Hindlimb muscle (tissue), 1 donor: ENCODE measurements around the gene WDFY4. TPM values are rescaled to one million over a fixed set of nuclear protein-coding genes. Genes with fewer than 3 reads are reported as not detected.

Experiments
- DNase-seq: peaks from one replicate; pipeline ENCODE4 v3.0.0-alpha.2; 2013
- polyA plus RNA-seq: library from polyadenylated mRNA; unstranded; fragments of 120-200 nt; gene quantifications from one replicate; pipeline ENCODE4 v1.2.1, GENCODE V29; 2013; ENCODE audit not compliant: insufficient read length

WDFY4 gene
- polyA plus RNA-seq, 1 donor, result 3.9 TPM

DNA sequence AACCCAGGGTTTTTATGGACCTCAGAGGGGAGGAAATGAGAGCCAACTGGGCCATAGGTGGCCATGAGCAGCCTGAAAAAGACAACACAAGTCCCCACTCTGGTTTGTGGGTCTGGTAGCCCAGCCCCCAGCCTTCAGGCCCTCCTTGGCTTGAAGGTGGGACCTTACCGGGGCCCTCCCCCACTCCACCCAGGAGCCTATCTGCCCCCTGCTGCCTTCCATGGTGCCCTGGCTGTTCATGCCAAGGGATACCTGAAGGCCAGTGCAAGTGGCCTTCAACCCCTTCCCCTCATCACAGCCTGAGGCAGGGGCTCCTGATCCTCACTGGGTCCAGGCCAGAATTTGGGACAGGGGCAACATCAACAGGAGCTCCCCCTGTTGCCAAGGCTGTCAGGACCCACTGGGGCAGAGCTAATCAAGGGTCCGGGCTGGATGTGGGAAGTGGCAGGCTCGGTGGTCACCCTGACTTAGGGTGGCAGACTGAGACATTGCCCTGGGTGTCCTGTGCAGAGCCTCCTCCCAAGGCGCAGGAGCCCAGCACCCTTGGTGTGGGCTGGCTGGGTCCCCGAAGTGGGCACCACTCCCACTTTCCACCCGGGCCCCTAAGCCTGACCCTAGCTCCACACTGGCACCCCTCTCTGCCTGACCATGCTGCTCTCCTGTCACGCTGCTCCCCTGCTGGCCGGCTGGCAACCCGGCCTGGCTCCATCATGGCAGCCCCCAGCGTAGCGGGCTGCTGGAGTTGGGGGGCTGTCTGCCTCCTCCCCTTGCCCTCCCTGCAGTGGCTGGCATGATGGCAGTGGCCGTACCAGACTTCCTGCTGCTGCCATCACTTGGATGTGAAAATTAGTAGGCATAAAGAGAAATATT lies 6.4 kb downstream of the WDFY4 start:
- DNase-seq, result no peak

GRCh38 chr10:48691812-48692528 lies 7.3 kb downstream of the WDFY4 start:
- DNase-seq, result no peak

- no peak for DNase-seq
Observed at GRCh38 chr10:48692748-48693147, 8.1 kb downstream of the WDFY4 start.

DNA sequence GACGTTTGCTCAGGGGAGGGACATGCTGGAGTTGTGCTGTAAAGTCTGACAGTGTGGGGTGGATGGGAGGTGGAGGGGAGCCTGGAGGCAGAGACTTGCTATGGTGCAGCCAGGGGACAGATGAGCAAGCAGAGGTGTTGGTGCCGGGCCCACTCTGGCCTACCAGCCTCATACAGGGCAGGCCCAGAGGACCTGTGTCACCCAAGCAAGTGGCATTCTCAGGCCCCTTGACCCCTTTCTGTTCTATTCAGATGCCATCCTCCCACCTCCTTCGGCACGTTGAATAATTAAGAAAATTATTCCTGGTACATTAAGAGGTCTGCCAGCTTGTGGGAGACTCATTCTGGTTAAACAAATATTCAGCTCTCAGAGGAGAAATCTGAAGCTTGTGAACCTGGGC lies 8.5 kb downstream of the WDFY4 start:
- DNase-seq, result no peak

DNA sequence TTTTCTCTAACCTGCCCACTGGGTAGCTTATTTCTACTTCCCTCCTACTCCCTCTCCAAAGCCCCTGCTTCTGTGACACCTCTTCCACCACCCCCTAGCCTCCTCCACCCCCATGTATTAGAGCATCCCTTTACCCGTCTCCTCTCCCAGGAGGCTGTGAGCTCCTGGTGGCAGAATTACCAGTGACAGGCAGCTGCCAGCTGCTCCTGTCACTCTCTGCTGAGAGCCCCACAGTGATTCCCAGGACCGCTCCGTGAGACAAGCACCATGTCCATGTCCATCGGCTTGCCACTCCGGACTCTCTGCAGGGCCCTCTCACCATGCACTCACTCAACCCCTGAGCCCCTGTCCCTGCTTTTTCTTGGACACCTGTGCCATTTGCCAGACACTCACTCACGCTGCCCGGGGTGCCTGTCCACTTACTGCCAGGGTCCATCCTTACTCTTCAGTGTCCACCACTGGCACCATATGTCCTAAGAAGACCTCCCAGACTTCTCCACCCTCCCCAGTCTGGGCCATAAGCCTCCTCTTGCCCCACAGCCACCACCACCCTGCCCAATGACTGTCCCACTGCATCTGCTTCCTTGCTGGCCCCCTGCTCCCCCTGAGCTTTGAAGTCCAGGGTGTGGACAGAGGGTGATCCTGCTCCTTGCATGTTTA lies 9.8 kb downstream of the WDFY4 start:
- DNase-seq, result no peak

DNA sequence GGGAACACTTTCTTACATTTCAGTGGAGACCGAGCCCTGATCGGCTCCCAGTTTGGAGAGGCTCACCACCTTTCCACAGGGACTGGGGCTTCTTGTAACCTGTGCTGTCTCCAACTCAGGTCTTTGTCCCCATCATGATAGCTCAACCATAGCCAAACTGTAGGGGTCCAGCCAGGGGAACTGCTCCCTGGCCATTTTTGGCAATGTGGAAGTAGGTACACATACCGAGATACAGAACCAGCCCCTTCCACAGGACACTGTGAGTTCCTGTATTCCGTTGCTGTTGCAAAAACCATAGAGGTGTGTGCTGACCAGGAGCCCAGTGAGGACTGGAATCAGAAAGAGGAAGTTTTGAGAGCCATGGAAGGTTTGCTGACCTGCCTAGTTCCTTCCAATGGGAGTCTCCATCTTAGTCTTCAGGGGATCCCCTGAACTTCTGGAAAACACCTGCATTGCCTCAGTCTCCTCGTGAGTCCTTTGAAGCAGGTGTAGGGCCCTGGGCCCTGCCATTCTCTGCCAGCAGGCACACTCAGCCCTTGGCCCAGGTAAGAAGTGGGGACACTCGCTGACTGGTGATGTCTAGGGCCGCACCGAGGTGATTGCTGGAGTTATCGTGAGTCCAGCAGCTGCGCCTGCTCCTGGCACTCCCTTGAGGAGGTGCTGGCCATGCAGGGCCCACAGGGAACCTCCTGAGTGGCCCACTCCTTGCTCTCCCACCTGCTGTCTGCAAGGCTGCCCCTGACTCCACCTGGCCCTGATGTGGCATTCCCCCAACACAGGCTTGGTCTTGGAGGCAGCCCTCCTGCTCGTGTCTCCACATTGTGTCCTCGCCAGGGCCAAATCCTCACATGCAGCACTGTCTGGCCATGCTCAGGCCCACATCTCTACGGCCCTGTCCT lies 11.2 kb downstream of the WDFY4 start:
- DNase-seq, result no peak

GRCh38 chr10:48696535-48696873 lies 11.8 kb downstream of the WDFY4 start:
- no peak for DNase-seq

- no peak for DNase-seq
Observed at GRCh38 chr10:48697091-48697490, 12.4 kb downstream of the WDFY4 start.

DNA sequence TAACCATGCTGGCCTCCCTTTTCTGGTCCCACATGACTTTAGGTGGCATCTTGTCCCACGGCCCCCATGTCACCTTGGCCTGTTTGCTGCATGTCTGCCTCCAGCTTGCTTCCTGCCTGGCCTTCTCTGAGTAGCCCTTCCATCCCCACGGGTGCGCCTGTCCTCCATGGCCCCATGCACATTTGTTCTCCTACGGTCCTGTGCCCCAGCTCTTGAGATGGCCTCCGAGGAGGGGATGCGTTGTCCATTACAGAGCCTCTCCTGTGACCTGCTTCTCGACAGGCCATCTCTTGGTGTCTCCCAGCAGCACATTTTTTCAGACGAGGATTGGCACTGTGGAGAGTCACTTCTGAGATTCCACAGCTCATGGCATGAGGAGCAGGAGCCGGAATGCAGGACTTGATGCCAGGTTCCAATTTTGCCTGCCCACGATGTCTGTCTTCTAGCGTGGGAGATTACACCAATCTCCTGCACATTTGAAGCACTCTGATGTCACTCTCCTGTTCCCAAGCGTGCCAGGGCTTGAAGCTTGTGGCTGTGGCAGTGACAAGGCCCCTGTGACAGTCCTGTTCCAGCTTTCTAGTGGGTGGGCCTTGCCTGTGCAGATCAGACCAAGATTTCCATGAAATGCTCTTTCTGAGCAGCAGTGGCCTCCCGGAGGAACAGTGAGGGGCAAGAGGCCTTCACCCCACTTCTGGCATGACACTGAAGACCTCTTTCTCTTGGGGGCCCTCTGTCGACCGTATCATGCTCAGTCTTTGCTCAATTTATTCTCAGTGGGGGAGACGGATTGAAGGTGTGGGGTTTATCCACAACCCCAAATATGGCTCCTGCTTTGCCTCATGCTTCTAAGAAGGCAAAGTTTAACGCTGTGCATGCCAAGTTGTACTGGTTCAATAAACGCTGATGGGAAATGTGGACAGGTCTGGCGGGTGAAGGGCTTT lies 13.4 kb downstream of the WDFY4 start:
- no peak for DNase-seq

DNA sequence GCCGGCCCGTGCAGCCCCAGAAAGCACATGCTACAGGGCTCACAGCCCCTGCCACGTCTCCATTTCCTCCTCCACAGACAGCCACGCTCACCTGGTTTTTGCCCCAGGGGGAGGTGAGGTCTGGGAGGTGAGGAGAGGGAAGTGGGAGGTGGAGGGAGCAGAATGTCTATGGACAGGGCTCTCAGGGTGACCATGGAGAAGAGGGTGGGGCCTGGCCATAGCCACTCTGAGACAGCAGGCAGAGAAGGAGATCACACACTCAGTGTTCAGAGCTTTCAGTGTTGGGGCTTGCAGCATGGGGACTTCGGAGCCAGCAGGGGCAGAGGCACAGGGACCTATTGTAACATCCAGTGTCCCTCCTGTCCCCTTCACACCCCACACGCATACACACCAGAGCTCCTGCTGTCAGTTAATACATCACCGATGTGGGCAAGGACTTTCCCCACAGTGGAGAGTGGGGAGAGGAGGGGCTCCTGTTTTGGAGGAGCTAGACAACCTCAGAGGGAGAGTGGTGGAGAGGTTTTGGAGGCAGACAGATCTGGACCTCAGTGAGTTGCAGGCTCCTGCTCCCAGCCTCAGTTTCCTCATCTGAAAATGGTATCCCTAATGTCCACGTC lies 14.4 kb downstream of the WDFY4 start:
- DNase-seq, result no peak

DNA sequence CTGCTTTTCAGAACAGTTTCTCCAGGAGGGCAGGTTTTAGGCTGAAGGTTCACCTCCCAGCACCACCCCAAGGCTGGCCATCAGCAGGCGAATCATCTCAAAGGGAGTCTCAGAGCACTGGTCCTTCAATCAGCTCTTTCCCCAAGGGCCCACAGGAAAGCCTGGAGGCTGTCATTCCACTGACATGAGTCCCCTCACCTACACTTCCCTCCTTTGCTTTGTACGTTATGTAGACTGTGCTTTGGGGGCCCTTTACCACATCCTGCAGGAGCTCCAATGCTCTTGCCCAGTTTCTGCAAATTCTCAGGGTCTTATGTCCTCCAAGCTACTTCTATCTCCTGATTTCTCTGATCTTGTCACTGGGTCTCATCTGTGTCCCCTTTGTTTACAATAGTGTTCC lies 15.4 kb downstream of the WDFY4 start:
- no peak for DNase-seq

GRCh38 chr10:48700493-48700892 lies 15.8 kb downstream of the WDFY4 start:
- no peak for DNase-seq

DNA sequence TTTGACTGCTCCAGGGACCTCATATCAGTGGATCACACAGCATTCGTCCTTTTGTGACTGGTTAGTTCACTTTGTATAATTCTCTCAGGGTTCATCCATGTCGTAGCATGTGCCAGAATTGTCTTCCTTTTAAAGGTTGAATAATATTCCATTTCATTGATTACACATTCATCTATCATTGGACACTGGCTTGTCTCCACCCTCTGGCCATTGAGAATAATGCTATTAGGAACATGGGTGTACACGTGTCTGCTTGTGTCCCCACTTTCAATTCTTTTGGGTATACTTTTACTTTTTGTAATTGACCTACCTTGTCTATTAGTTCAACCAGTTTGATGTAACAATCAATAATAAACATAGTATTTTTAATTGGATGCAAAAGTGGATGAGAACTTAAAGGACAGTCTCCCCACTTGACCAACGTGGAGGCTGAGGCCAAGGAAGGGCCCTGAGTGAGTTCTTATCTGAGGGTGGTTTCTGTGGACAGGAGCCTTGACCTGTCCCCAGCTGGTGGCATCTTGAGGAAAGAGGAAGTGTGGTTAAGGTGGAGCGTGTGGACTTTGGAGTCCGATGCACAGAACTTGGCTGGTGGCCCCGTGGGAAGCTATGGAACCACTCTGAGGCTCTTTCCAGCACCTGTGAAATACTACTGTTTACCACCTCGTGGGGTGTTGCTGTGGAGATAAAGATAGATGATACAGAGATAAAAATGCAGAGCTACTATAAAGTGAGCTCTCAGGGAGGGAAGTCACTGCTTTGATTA lies 16.6 kb downstream of the WDFY4 start:
- no peak for DNase-seq

DNA sequence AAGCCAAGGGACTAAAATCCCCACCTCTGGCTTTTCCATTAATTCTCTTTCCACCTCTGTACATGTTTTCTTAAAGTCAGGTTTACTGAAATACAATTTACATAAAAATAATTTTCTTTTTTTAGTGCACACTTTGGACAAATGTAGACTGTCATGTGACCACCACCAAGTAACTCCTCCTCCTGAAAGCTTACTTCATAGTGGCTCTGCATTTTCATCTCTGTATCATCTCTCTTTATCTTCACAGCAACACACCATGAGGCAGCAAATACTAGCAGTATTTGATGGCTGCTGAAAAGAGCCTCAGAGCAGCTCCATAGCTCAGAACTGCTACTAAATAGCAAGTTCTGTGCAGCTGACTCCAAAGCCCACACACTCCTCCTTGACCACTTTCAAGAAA lies 17.3 kb downstream of the WDFY4 start:
- no peak for DNase-seq

DNA sequence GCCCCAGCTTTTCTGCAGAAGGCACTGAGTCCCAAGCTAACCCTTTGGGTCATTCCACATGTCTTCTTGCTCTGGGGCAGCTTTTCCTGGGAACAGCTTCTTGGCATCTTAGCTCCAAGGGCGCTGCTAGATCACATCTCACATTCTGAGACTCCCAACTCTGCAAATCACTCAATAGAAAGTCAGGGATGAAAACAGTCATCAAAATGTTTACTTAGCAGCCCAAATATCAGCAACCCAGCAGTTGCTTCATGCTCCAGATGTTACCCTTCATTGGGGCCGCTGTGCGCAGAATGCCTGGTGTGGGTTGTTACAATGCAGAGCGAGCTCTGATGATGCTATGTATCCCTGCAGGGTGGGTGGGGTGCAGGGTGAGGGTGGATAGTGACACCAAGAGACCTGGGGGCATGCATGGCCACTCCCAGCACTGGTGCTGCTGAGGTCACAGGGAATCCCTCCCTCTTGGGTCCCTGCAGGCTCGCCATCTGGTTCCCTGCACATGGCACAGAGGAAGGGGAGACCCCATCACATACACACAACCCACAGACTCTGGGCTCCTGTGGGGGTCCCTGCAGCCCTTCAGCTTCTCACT lies 19.0 kb downstream of the WDFY4 start:
- no peak for DNase-seq

DNA sequence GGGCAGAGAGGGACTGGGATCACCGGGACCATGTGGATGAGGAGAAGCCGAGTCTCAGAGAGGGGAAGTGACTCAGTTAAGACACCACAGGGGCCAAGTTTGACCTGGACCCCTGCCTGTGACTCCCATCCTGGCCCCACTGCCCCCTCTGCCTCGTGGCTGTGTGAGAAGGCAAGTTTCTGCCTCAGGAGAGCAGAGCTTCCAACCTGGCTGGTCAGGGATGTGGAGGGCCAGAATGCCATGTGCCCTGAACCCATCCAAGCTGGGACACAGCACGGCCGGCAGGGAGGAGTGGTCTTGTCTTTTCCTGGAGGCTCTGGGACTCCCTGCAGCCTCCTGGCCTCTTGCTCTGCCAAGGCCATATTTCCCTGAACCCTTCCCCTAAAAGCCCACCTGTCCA lies 19.5 kb downstream of the WDFY4 start:
- DNase-seq, result no peak

GRCh38 chr10:48705401-48705938 lies 20.8 kb downstream of the WDFY4 start:
- no peak for DNase-seq

GRCh38 chr10:48707472-48707871 lies 22.8 kb downstream of the WDFY4 start:
- DNase-seq, result no peak

DNA sequence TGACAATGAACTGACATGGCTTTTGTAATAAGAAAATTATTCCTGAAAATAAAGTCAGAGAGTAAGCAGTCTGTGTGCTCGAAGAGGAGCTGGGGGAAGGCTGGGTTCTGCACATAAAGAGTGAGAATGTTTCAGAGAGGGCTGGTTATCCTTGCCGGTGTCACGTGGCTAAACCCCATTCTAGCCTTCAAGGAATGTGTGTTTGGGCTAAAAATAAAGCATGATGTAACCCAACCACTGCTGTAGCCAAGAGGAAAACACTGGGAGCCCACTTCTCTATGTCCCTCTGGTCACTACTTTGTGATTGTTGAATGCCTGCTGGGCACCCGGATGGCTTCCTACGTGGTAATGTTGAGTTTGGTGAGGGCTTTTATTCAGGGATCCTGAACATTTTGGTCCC lies 23.5 kb downstream of the WDFY4 start:
- DNase-seq, result peak; percentile 19
